HCT116 (cell line): ENCODE data around the gene KLK6. TPM values are rescaled to one million over a fixed set of nuclear protein-coding genes. Genes with fewer than 3 reads are reported as not detected.

Experiments used
- ATAC-seq: fragments of 200-7000 bp; cut with Tn5 transposase; 2 replicates; pipeline ENCODE4 v1.9.1; 2020; ENCODE audit warnings: mild to moderate bottlenecking, moderate library complexity
- BruUV-seq: library from RNA; stranded (reverse); fragments of 400-500 nt; replicated peaks from 2 replicates; lab custom pipeline; 2021; lab: Mats Ljungman, UMichigan
- CTCF ChIA-PET: fragments of 300-600 bp; sonication (Branson Sonifier 250); formaldehyde crosslinking; loops from one replicate; lab custom pipeline; 2021; ENCODE audit warnings: antibody characterized with exemption; lab: Charles Lee
- POLR2A ChIA-PET: fragments of 300-600, 350-600 bp; sonication (Branson Sonifier 250); formaldehyde crosslinking; loops from one replicate; lab custom pipeline; 2021; ENCODE audit warnings: antibody characterized with exemption; lab: Charles Lee
- RAD21 ChIA-PET, 2 experiments: fragments of 300-600 bp; sonication (Branson Sonifier 250); formaldehyde crosslinking; loops; one replicate each; lab custom pipeline; 2023; ENCODE audit warnings: low total read pairs in 2 of 2; ENCODE audit not compliant: uncharacterized antibody in 2 of 2, unreplicated experiment in 2 of 2, low non-redundant PET in 1 of 2; lab: Charles Lee
- DNase-seq: peaks from one replicate; pipeline ENCODE4 v3.0.0-alpha.2; 2010; ENCODE audit warnings: low read depth, low spot score
- H2AFZ ChIP-seq: fragments of 200-600 bp; shearing (Covaris generic), sonication (generic); 2 replicates; pipeline ENCODE4 v1.6.1; 2017; ENCODE audit warnings: low read depth, mixed run types, mixed read lengths, antibody characterized with exemption, low read length; ENCODE audit not compliant: poor library complexity, severe bottlenecking
- H3K27ac ChIP-seq: 2 replicates; pipeline ENCODE4 v1.5.1; 2012; ENCODE audit warnings: low read depth, low read length
- H3K27me3 ChIP-seq: fragments of 200-600 bp; sonication (generic); 2 replicates; pipeline ENCODE4 v1.6.1; 2016; ENCODE audit warnings: mixed run types, low read length, mixed read lengths; ENCODE audit not compliant: insufficient read depth
- H3K36me3 ChIP-seq, 2 experiments: fragments of 200-500 bp in 1 of 2; fragments of 200-600 bp in 1 of 2; sonication (Bioruptor generic) in 1 of 2; sonication (generic) in 1 of 2; 2 replicates each; pipeline versions ENCODE4 v1.5.1 to v1.6.1; 2014 to 2016; ENCODE audit warnings: low read length in 2 of 2, inconsistent platforms in 1 of 2, mixed read lengths in 1 of 2, mixed run types in 1 of 2; ENCODE audit not compliant: insufficient read depth in 2 of 2, control insufficient read depth in 1 of 2
- H3K4me1 ChIP-seq, 2 experiments: fragments of 200-600 bp in 1 of 2; sonication (generic) in 1 of 2; 2 replicates each; pipeline versions ENCODE4 v1.5.1 to v1.6.1; 2012 to 2017; ENCODE audit warnings: low read length in 2 of 2, inconsistent platforms in 1 of 2, mild to moderate bottlenecking in 1 of 2, mixed read lengths in 1 of 2, mixed run types in 1 of 2, moderate library complexity in 1 of 2; ENCODE audit not compliant: insufficient read depth in 2 of 2, control insufficient read depth in 1 of 2
- H3K4me2 ChIP-seq: fragments of 200-600 bp; sonication (generic); 2 replicates; pipeline ENCODE4 v1.6.1; 2017; ENCODE audit warnings: mixed run types, low read length, mixed read lengths
- H3K4me3 ChIP-seq, 2 experiments: fragments of 200-600 bp in 1 of 2; sonication (generic) in 1 of 2; replicated peaks in 1 of 2; 2 replicates each; pipeline ENCODE4 v1.5.1; 2011 to 2016; ENCODE audit warnings: low read length in 2 of 2, control low read depth in 1 of 2, low read depth in 1 of 2, mild to moderate bottlenecking in 1 of 2, mixed read lengths in 1 of 2, mixed run types in 1 of 2
- H3K79me2 ChIP-seq: fragments of 200-600 bp; sonication (generic); 2 replicates; pipeline ENCODE4 v1.6.1; 2017; ENCODE audit warnings: mild to moderate bottlenecking, mixed run types, low read length, moderate library complexity, mixed read lengths; ENCODE audit not compliant: insufficient read depth
- H3K9ac ChIP-seq: fragments of 200-600 bp; sonication (generic); 2 replicates; pipeline ENCODE4 v1.6.1; 2016; ENCODE audit warnings: low read length, mixed read lengths
- H3K9me2 ChIP-seq: fragments of 200-600 bp; sonication (generic), shearing (Covaris generic); 2 replicates; pipeline ENCODE4 v1.6.1; 2017; ENCODE audit warnings: mixed run types, mild to moderate bottlenecking, moderate library complexity; ENCODE audit not compliant: insufficient read depth
- H3K9me3 ChIP-seq, 2 experiments: fragments of 200-500 bp in 1 of 2; fragments of 200-600 bp in 1 of 2; sonication (Bioruptor generic) in 1 of 2; sonication (generic) in 1 of 2; 2 replicates each; pipeline ENCODE4 v1.6.1; 2014 to 2017; ENCODE audit warnings: low read length in 2 of 2, mixed read lengths in 2 of 2, inconsistent platforms in 1 of 2, low read depth in 1 of 2, mild to moderate bottlenecking in 1 of 2, mixed run types in 1 of 2, moderate library complexity in 1 of 2; ENCODE audit not compliant: control insufficient read depth in 1 of 2, insufficient read depth in 1 of 2
- H4K20me1 ChIP-seq: fragments of 200-600 bp; sonication (generic), shearing (Covaris generic); 2 replicates; pipeline ENCODE4 v1.6.1; 2017; ENCODE audit warnings: mixed run types, mild to moderate bottlenecking, moderate library complexity; ENCODE audit not compliant: insufficient read depth
- CBX3 ChIP-seq: IDR thresholded peaks from 2 replicates; pipeline ENCODE4 v1.6.1; 2012; ENCODE audit warnings: low read depth
- RAD21 ChIP-seq: IDR thresholded peaks from 2 replicates; pipeline ENCODE4 v1.6.1; 2012; ENCODE audit warnings: low read depth, mild to moderate bottlenecking
- SIN3A ChIP-seq: IDR thresholded peaks from 2 replicates; pipeline ENCODE4 v1.6.1; 2012; ENCODE audit warnings: low read depth
- SP1 ChIP-seq: IDR thresholded peaks from 2 replicates; pipeline ENCODE4 v1.6.1; 2012; ENCODE audit warnings: low read depth
- SRF ChIP-seq: IDR thresholded peaks from 2 replicates; pipeline ENCODE4 v1.6.1; 2012; ENCODE audit warnings: low read depth
- TCF7L2 ChIP-seq: IDR thresholded peaks from 2 replicates; pipeline ENCODE4 v1.7.0; 2011; ENCODE audit warnings: borderline replicate concordance, inconsistent platforms; ENCODE audit not compliant: insufficient read depth, insufficient read length; ENCODE audit errors: extremely low read depth
- YY1 ChIP-seq: IDR thresholded peaks from 2 replicates; pipeline ENCODE4 v1.6.1; 2011; ENCODE audit warnings: low read length, low read depth, moderate library complexity, mild to moderate bottlenecking; ENCODE audit not compliant: insufficient replicate concordance; ENCODE audit errors: extremely low read depth
- intact Hi-C: fragments of 100-400 bp; cut with micrococcal nuclease; formaldehyde crosslinking; loops from 2 replicates; pipeline ENCODE4 v1.10.0; 2022
- total RNA-seq: library from RNA; stranded (reverse); gene quantifications from one replicate; pipeline ENCODE4 v1.2.1, GENCODE V29; 2021; ENCODE audit not compliant: unreplicated experiment
- TF ChIP-seq, protein P1 (sequence below), 3 experiments: fragments of 200-600 bp in 1 of 3; sonication (generic) in 1 of 3; IDR thresholded peaks in 2 of 3; conservative IDR thresholded peaks in 1 of 3; 2 replicates each; pipeline ENCODE4 v1.5.1; 2012 to 2017; ENCODE audit warnings: low read depth in 2 of 3, low read length in 2 of 3, antibody characterized with exemption in 1 of 3, borderline replicate concordance in 1 of 3, control low read depth in 1 of 3, mild to moderate bottlenecking in 1 of 3, mixed read lengths in 1 of 3, mixed run types in 1 of 3, moderate library complexity in 1 of 3; ENCODE audit not compliant: insufficient read depth in 1 of 3
- TF ChIP-seq, protein P2 (sequence below): IDR thresholded peaks from 2 replicates; pipeline ENCODE4 v1.6.1; 2012; ENCODE audit warnings: low read depth
- TF ChIP-seq, protein P3 (sequence below): IDR thresholded peaks from 2 replicates; pipeline ENCODE4 v1.6.1; 2012
- TF ChIP-seq, protein P4 (sequence below): IDR thresholded peaks from 2 replicates; pipeline ENCODE4 v1.6.1; 2012

KLK6 gene
- total RNA-seq, 1 experiment from 2014 or later: 40.5 TPM

DNA sequence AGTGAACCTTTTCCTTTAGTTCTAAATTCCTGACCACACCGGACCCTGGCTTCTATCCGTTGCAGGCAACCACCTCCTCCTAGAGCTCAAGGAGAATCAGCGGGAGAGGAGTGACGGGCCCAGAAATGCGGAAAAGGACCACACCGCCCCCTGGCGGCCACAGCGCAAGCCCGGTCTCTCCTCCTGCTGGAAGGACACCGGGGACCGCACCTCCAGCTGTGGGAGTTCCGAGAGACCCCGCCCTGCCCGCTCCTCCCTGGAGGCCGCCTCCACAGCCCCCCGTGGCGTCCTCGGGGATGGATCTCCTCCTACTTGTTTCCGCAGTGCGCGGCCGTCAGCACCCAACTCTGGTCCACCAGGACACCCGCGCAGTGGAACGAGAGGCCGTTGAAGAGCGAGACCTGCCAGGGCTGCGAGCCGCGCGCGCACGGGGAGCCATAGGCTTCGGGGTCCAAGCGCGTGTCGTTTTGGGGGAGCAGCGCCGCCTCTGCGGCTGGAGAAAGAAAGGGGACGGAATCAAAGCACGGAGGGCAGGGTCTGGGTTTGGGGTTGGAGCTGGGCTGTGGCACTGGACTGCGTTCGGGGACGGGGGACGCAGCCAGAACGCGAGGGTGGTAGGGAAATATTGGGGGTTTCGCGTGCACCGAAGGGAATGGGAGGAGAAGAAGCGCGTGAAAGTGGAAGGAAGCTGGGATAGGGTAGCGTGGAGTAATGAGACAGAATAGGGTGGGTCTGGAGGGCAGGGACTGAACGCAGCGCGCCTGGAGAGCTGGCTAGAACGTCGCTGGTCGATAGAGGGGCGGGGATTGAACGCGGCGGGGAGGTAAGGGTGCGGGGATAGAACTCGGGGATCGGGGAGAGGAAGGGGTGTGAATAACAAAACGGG lies 47.6 kb upstream of the KLK6 start:
- DNase-seq (peak; percentile 83), ATAC-seq (peak; percentile 72)
- Histone ChIP-seq H3K27me3 (no peaks in the 10 kb centered on the region), H3K9me2 (no peaks in the 10 kb centered on the region), H3K36me3 (no peaks in the 10 kb centered on the region), H3K27ac (peak overlapping the region; percentile 79), H3K4me1 (peaks cover 18 to 67% of the 10 kb centered on the region in 2 experiments), H3K9me3 (no peaks in the 10 kb centered on the region), H3K9ac (peak overlapping the region; percentile 74), H3K4me2 (peak overlapping the region; percentile 80), H2AFZ (peak overlapping the region; percentile 9), H4K20me1 (no peaks in the 10 kb centered on the region), H3K79me2 (no peaks in the 10 kb centered on the region), H3K4me3 (peak overlapping the region; percentile 60 to 73)
- intact Hi-C loops: loop anchor here (1.0 to 2.0 kb wide), 3 partner anchors 48 to 111 kb away; partner anchors contain the start of gene KLK6
- CTCF ChIA-PET: interaction anchor here (0.6 to 7.3 kb wide), 27 partner anchors 9 to 313 kb away, joined by 3 to 140 read pairs (median 4); partner anchors contain the start of genes KLK11, KLK13, KLK6 and KLK8
- POLR2A ChIA-PET: interaction anchor here (0.7 to 5.4 kb wide), 9 partner anchors 15 to 220 kb away, joined by 3 to 49 read pairs (median 4); partner anchors contain the start of genes KLK13, KLK6 and KLK8
- TF ChIP-seq TCF7L2 (no peak), SRF (no peak), SP1 (peak; percentile 60; the same call in 1 of the 2 replicates), CBX3 (peak; percentile 76), RAD21 (peak; percentile 97), SIN3A (no peak), YY1 (peak; percentile 22)
- TF ChIP-seq, protein P1, sequence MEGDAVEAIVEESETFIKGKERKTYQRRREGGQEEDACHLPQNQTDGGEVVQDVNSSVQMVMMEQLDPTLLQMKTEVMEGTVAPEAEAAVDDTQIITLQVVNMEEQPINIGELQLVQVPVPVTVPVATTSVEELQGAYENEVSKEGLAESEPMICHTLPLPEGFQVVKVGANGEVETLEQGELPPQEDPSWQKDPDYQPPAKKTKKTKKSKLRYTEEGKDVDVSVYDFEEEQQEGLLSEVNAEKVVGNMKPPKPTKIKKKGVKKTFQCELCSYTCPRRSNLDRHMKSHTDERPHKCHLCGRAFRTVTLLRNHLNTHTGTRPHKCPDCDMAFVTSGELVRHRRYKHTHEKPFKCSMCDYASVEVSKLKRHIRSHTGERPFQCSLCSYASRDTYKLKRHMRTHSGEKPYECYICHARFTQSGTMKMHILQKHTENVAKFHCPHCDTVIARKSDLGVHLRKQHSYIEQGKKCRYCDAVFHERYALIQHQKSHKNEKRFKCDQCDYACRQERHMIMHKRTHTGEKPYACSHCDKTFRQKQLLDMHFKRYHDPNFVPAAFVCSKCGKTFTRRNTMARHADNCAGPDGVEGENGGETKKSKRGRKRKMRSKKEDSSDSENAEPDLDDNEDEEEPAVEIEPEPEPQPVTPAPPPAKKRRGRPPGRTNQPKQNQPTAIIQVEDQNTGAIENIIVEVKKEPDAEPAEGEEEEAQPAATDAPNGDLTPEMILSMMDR (IDR thresholded peaks at IDR 0.05 in 2 of 3, conservative IDR thresholded peaks at IDR 0.05 in 1 of 3; ENCODE audit: borderline replicate concordance in 1 of 3, insufficient read depth in 1 of 3, low read depth in 2 of 3, low read length in 2 of 3): peak; percentile 92 to 96 (median 95)
- TF ChIP-seq, protein P2, sequence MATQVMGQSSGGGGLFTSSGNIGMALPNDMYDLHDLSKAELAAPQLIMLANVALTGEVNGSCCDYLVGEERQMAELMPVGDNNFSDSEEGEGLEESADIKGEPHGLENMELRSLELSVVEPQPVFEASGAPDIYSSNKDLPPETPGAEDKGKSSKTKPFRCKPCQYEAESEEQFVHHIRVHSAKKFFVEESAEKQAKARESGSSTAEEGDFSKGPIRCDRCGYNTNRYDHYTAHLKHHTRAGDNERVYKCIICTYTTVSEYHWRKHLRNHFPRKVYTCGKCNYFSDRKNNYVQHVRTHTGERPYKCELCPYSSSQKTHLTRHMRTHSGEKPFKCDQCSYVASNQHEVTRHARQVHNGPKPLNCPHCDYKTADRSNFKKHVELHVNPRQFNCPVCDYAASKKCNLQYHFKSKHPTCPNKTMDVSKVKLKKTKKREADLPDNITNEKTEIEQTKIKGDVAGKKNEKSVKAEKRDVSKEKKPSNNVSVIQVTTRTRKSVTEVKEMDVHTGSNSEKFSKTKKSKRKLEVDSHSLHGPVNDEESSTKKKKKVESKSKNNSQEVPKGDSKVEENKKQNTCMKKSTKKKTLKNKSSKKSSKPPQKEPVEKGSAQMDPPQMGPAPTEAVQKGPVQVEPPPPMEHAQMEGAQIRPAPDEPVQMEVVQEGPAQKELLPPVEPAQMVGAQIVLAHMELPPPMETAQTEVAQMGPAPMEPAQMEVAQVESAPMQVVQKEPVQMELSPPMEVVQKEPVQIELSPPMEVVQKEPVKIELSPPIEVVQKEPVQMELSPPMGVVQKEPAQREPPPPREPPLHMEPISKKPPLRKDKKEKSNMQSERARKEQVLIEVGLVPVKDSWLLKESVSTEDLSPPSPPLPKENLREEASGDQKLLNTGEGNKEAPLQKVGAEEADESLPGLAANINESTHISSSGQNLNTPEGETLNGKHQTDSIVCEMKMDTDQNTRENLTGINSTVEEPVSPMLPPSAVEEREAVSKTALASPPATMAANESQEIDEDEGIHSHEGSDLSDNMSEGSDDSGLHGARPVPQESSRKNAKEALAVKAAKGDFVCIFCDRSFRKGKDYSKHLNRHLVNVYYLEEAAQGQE: no peak
- TF ChIP-seq, protein P3, sequence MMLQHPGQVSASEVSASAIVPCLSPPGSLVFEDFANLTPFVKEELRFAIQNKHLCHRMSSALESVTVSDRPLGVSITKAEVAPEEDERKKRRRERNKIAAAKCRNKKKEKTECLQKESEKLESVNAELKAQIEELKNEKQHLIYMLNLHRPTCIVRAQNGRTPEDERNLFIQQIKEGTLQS: no peak
- TF ChIP-seq, protein P4, sequence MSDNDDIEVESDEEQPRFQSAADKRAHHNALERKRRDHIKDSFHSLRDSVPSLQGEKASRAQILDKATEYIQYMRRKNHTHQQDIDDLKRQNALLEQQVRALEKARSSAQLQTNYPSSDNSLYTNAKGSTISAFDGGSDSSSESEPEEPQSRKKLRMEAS: peak; percentile 65
- BruUV-seq: no TSS peak
- RAD21 ChIA-PET: interaction anchor here (0.6 to 1.8 kb wide), 11 partner anchors 15 to 108 kb away, joined by 3 to 14 read pairs (median 4); partner anchors contain the start of gene KLK8 (in 1 of the 2)
